HCT116 (cell line): ENCODE data around the gene RNU1-1.
"Not testable (repeated sequence)": the region's sequence is repeated elsewhere in the genome, so short reads cannot be mapped to it uniquely, and the experiment has no call there.

Experiments used
- CEBPB ChIP-seq: IDR thresholded peaks from 2 replicates; pipeline ENCODE4 v1.6.1; 2012; ENCODE audit warnings: low read depth
- CTCF ChIP-seq, 3 experiments: fragments of 200-600 bp in 1 of 3; sonication (generic) in 1 of 3; IDR thresholded peaks in 2 of 3; conservative IDR thresholded peaks in 1 of 3; 2 replicates each; pipeline ENCODE4 v1.5.1; 2012 to 2017; ENCODE audit warnings: low read depth in 2 of 3, low read length in 2 of 3, antibody characterized with exemption in 1 of 3, borderline replicate concordance in 1 of 3, control low read depth in 1 of 3, mild to moderate bottlenecking in 1 of 3, mixed read lengths in 1 of 3, mixed run types in 1 of 3, moderate library complexity in 1 of 3; ENCODE audit not compliant: insufficient read depth in 1 of 3
- EGR1 ChIP-seq: IDR thresholded peaks from 2 replicates; pipeline ENCODE4 v1.6.1; 2012; ENCODE audit warnings: low read depth
- ELF1 ChIP-seq: IDR thresholded peaks from 2 replicates; pipeline ENCODE4 v1.6.1; 2012; ENCODE audit warnings: low read depth, borderline replicate concordance
- EZH2 ChIP-seq: fragments of 200-600 bp; sonication (generic); IDR thresholded peaks from 2 replicates; pipeline ENCODE4 v1.6.1; 2017; ENCODE audit warnings: antibody characterized with exemption, mixed run types
- EZH2phosphoT487 ChIP-seq: fragments of 200-600 bp; IDR thresholded peaks from 2 replicates; pipeline ENCODE4 v1.6.1; 2018; ENCODE audit warnings: antibody characterized with exemption, borderline replicate concordance
- MAX ChIP-seq: IDR thresholded peaks from 2 replicates; pipeline ENCODE4 v1.6.1; 2012
- POLR2A ChIP-seq: IDR thresholded peaks from 2 replicates; pipeline ENCODE4 v1.7.0; 2011; ENCODE audit warnings: borderline replicate concordance; ENCODE audit not compliant: insufficient read depth, insufficient read length; ENCODE audit errors: extremely low read depth
- POLR2AphosphoS5 ChIP-seq: IDR thresholded peaks from 2 replicates; pipeline ENCODE4 v1.6.1; 2011; ENCODE audit warnings: mild to moderate bottlenecking, low read depth, low read length, moderate library complexity
- SIN3A ChIP-seq: IDR thresholded peaks from 2 replicates; pipeline ENCODE4 v1.6.1; 2012; ENCODE audit warnings: low read depth
- TCF7L2 ChIP-seq: IDR thresholded peaks from 2 replicates; pipeline ENCODE4 v1.7.0; 2011; ENCODE audit warnings: borderline replicate concordance, inconsistent platforms; ENCODE audit not compliant: insufficient read depth, insufficient read length; ENCODE audit errors: extremely low read depth

DNA sequence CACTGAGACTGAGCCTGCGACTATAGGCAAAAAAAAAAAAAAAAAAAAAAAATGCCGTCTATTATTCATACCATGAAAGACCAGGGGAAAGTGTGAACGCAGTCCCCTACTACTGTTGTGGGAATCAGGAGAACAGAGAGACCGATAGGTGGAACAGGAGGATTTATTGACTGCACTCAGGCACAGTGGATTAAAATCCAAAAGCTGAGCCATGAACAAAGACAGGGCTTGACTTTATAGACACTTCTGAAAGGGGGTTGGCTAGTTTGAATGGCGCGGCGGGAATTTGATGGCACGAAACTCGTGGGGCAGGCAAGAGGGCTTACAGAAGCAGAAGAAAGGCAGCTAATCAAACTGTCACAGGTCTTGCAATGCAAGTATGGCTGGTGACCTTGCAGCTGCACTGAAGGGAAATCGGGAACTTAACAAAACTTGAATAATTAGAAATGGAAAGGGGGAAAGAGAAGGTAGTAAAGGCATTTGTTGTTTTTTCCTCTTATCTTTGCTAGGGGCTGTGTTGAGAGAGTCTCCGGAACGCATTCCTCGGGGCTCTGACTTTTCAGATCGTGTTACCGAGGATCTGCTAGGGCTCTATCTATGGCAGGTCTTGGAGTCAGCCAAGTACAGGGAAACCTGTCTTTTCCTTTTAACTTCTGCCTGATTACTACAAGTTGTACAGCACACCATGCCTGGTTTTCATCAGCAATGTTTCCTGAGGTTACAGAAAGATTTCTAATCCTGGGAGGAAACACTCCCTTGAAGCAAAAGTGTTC is 7.5 kb downstream of the RNU1-1 start:
- not testable (repeated sequence) for TF ChIP-seq CTCF (IDR thresholded peaks at IDR 0.05 in 2 of 3, conservative IDR thresholded peaks at IDR 0.05 in 1 of 3; ENCODE audit: borderline replicate concordance in 1 of 3, insufficient read depth in 1 of 3, low read depth in 2 of 3, low read length in 2 of 3); POLR2A; POLR2AphosphoS5; MAX; EZH2phosphoT487; CEBPB; ELF1; SIN3A; EGR1; EZH2; TCF7L2
